Neural progenitor cell (in vitro differentiated cells): ENCODE measurements around the gene TNFAIP1. TPM values are rescaled to one million over a fixed set of nuclear protein-coding genes. Genes with fewer than 3 reads are reported as not detected.
A peak's percentile ranks its signal among the peaks of the same experiment; 100 is the strongest.

Experiments used
- DNase-seq: peaks from one replicate; pipeline ENCODE4 v3.0.0-alpha.2; 2016; ENCODE audit warnings: low spot score
- H2AFZ ChIP-seq: fragments of 200-600 bp; sonication (generic); replicated peaks from 2 replicates; pipeline ENCODE4 v1.6.1; 2016; ENCODE audit warnings: antibody characterized with exemption
- H3F3A ChIP-seq: fragments of 200-600 bp; sonication (generic); 2 replicates; pipeline ENCODE4 v1.6.1; 2016; ENCODE audit warnings: antibody characterized with exemption, low read depth
- H3K27ac ChIP-seq: fragments of 200-600 bp; sonication (generic); 2 replicates; pipeline ENCODE4 v1.5.1; 2016; ENCODE audit warnings: mild to moderate bottlenecking
- H3K27me3 ChIP-seq: fragments of 200-600 bp; sonication (generic); 2 replicates; pipeline ENCODE4 v1.6.1; 2016; ENCODE audit warnings: mild to moderate bottlenecking, moderate library complexity
- H3K36me3 ChIP-seq: fragments of 200-600 bp; sonication (generic); 2 replicates; pipeline ENCODE4 v1.5.1; 2016
- H3K4me1 ChIP-seq: fragments of 200-600 bp; sonication (generic); 2 replicates; pipeline ENCODE4 v1.6.1; 2016; ENCODE audit warnings: mixed run types
- H3K4me2 ChIP-seq: fragments of 200-600 bp; sonication (generic); 2 replicates; pipeline ENCODE4 v1.6.1; 2016
- H3K4me3 ChIP-seq: fragments of 200-600 bp; sonication (generic); 2 replicates; pipeline ENCODE4 v1.5.1; 2016
- H3K79me2 ChIP-seq: fragments of 200-600 bp; sonication (generic); 2 replicates; pipeline ENCODE4 v1.6.1; 2016; ENCODE audit warnings: low read depth
- H3K9ac ChIP-seq: fragments of 200-600 bp; sonication (generic); 2 replicates; pipeline ENCODE4 v1.6.1; 2016
- H3K9me3 ChIP-seq: fragments of 200-600 bp; sonication (generic); 2 replicates; pipeline ENCODE4 v1.5.1; 2016; ENCODE audit warnings: low read depth
- H4K20me1 ChIP-seq: fragments of 200-600 bp; sonication (generic); 2 replicates; pipeline ENCODE4 v1.6.1; 2016; ENCODE audit warnings: low read depth
- H3K27ac Mint-ChIP-seq: 3 replicates; pipeline ENCODE4 v1.8.0; 2021; ENCODE audit warnings: mixed read lengths
- H3K27me3 Mint-ChIP-seq: 2 replicates; pipeline ENCODE4 v1.8.0; 2022; ENCODE audit warnings: low read depth, mild to moderate bottlenecking, inconsistent platforms, moderate library complexity, mixed read lengths; ENCODE audit not compliant: insufficient read depth
- H3K36me3 Mint-ChIP-seq: 3 replicates; pipeline ENCODE4 v1.8.0; 2021; ENCODE audit warnings: mixed read lengths
- H3K4me1 Mint-ChIP-seq: 3 replicates; pipeline ENCODE4 v1.8.0; 2021; ENCODE audit warnings: mixed read lengths
- H3K4me3 Mint-ChIP-seq: 3 replicates; pipeline ENCODE4 v1.8.0; 2021; ENCODE audit warnings: mild to moderate bottlenecking, moderate library complexity, mixed read lengths
- H3K9me3 Mint-ChIP-seq: 3 replicates; pipeline ENCODE4 v1.8.0; 2020; ENCODE audit warnings: mixed read lengths
- EZH2 ChIP-seq: fragments of 200-600 bp; sonication (generic); IDR thresholded peaks from 2 replicates; pipeline ENCODE4 v1.6.1; 2017; ENCODE audit warnings: antibody characterized with exemption, mild to moderate bottlenecking, moderate library complexity
- EZH2phosphoT487 ChIP-seq: fragments of 200-600 bp; sonication (generic); IDR thresholded peaks from 2 replicates; pipeline ENCODE4 v1.6.1; 2017; ENCODE audit warnings: antibody characterized with exemption
- total RNA-seq: library from RNA; depleted of rRNA; stranded (reverse); fragments of >200 nt; gene quantifications from 2 replicates; pipeline ENCODE4 v1.2.3, GENCODE V29; 2015; ENCODE audit warnings: low replicate concordance
- TF ChIP-seq, protein P1 (sequence below): fragments of 200-600 bp; sonication (generic); IDR thresholded peaks from 2 replicates; pipeline ENCODE4 v1.5.1; 2017; ENCODE audit warnings: antibody characterized with exemption, mild to moderate bottlenecking

Gene TNFAIP1
- total RNA-seq, 1 donor from 2014 or later = 13.7 TPM

GRCh38 chr17:28344011-28344410, 8.4 kb downstream of the TNFAIP1 start:
- no peak overlapping the region for H3K27ac Mint-ChIP-seq
- Histone ChIP-seq H3K27me3 (no peaks in the 10 kb centered on the region), H3K27ac (no peak overlapping the region), H3K36me3 (no peaks in the 10 kb centered on the region), H3F3A (peaks cover 17% of the 10 kb centered on the region), H3K79me2 (peaks cover under 1% of the 10 kb centered on the region), H3K9me3 (no peaks in the 10 kb centered on the region), H3K9ac (no peak overlapping the region), H4K20me1 (peaks cover 19% of the 10 kb centered on the region), H3K4me2 (no peak overlapping the region), H2AFZ (no peak overlapping the region), H3K4me3 (no peak overlapping the region), H3K4me1 (peaks cover 4% of the 10 kb centered on the region)
- H3K36me3 Mint-ChIP-seq = peaks cover 9% of the 10 kb centered on the region
- no peaks in the 10 kb centered on the region for H3K9me3 Mint-ChIP-seq
- no peak overlapping the region for H3K4me3 Mint-ChIP-seq
- DNase-seq = no peak
- no peak for TF ChIP-seq EZH2
- TF ChIP-seq EZH2phosphoT487 = no peak
- H3K27me3 Mint-ChIP-seq = no peaks in the 10 kb centered on the region
- peaks cover 10% of the 10 kb centered on the region for H3K4me1 Mint-ChIP-seq

GRCh38 chr17:28344435-28344901, 8.9 kb downstream of the TNFAIP1 start:
- Histone ChIP-seq H3K27ac (no peak overlapping the region), H2AFZ (no peak overlapping the region), H3K9me3 (no peaks in the 10 kb centered on the region), H3K4me1 (peaks cover 4% of the 10 kb centered on the region), H3K79me2 (no peaks in the 10 kb centered on the region), H3K4me3 (no peak overlapping the region), H3K9ac (no peak overlapping the region), H3F3A (peaks cover 17% of the 10 kb centered on the region), H3K4me2 (no peak overlapping the region), H4K20me1 (peaks cover 19% of the 10 kb centered on the region), H3K27me3 (no peaks in the 10 kb centered on the region), H3K36me3 (no peaks in the 10 kb centered on the region)
- TF ChIP-seq EZH2phosphoT487 (no peak), EZH2 (no peak)
- TF ChIP-seq, protein P1, sequence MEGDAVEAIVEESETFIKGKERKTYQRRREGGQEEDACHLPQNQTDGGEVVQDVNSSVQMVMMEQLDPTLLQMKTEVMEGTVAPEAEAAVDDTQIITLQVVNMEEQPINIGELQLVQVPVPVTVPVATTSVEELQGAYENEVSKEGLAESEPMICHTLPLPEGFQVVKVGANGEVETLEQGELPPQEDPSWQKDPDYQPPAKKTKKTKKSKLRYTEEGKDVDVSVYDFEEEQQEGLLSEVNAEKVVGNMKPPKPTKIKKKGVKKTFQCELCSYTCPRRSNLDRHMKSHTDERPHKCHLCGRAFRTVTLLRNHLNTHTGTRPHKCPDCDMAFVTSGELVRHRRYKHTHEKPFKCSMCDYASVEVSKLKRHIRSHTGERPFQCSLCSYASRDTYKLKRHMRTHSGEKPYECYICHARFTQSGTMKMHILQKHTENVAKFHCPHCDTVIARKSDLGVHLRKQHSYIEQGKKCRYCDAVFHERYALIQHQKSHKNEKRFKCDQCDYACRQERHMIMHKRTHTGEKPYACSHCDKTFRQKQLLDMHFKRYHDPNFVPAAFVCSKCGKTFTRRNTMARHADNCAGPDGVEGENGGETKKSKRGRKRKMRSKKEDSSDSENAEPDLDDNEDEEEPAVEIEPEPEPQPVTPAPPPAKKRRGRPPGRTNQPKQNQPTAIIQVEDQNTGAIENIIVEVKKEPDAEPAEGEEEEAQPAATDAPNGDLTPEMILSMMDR = no peak
- Mint-ChIP-seq H3K36me3 (peaks cover 9% of the 10 kb centered on the region), H3K4me3 (no peak overlapping the region), H3K27ac (no peak overlapping the region), H3K9me3 (no peaks in the 10 kb centered on the region), H3K27me3 (no peaks in the 10 kb centered on the region), H3K4me1 (peaks cover 10% of the 10 kb centered on the region)
- DNase-seq = no peak

DNA sequence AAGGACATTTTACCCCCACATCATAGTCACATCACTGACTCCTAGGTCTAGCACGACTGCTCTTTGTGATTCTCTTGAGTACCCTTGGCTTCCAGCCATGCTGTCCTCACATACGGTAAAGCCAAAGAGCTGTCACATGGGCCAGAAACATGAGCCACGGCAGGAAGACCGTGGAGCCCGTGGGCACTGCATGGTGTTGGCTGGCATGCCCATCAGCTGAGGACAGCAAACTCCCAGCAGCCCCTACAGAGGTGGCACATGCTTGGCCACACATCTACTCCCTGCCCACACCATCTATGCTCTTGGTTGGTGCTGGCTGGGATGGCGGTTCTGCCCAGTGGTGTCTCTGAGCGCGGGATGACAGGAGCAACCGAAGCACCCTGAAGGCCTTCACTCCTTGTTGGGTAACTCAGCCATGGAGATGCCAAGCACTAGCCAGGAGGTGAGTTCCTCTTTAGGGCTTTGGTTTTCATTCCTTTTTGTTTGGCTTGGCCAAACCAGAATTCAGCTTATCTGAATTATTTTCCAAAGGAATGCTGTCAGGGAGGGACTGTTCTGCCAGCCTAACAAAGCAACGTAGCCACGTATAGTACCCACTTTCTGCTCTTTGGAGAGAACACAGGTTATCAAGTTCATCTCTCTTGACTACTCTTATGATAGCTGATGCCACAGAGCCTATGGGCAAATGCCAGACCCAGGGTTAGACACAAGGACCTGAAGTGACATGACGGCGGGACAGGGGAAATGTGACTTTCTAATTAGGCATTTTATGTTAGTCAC, 10.0 kb downstream of the TNFAIP1 start:
- peak overlapping the region; percentile 66 for H3K4me3 Mint-ChIP-seq
- TF ChIP-seq, protein P1 = no peak
- TF ChIP-seq EZH2phosphoT487 (no peak), EZH2 (no peak)
- no peak overlapping the region for H2AFZ ChIP-seq
- peaks cover 11% of the 10 kb centered on the region for H3K36me3 Mint-ChIP-seq
- no peak overlapping the region for H3K27ac Mint-ChIP-seq
- H4K20me1 ChIP-seq = peaks cover 19% of the 10 kb centered on the region
- H3K27me3 ChIP-seq = no peaks in the 10 kb centered on the region
- no peaks in the 10 kb centered on the region for H3K36me3 ChIP-seq
- H3K4me1 Mint-ChIP-seq = peaks cover 10% of the 10 kb centered on the region
- H3K27ac ChIP-seq = no peak overlapping the region
- no peak for DNase-seq
- H3K4me2 ChIP-seq = no peak overlapping the region
- peaks cover 17% of the 10 kb centered on the region for H3F3A ChIP-seq
- no peaks in the 10 kb centered on the region for H3K79me2 ChIP-seq
- H3K27me3 Mint-ChIP-seq = no peaks in the 10 kb centered on the region
- no peak overlapping the region for H3K9ac ChIP-seq
- H3K4me3 ChIP-seq = no peak overlapping the region
- H3K9me3 Mint-ChIP-seq = no peaks in the 10 kb centered on the region
- H3K4me1 ChIP-seq = peaks cover 4% of the 10 kb centered on the region
- no peaks in the 10 kb centered on the region for H3K9me3 ChIP-seq

DNA sequence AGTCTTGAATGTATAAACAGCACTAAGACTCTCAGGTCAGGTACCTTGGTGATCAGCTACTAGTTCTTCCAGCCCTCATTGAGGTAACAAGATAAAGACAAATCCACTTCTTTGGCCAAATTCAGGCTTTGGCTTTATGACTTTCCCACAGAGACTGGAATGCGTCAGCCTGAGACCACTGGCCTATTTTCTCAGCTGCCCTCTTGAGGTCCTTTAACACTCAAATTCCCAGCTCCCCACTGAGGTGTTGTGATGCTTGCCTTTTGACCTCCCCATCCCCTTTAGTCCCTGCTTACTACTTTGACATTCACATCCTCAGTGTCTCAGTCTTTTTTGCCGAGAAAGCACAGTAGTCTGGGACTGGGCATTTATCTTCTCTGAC, 10.6 kb downstream of the TNFAIP1 start:
- no peak overlapping the region for H3K4me2 ChIP-seq

More for the DNA sequence above, 10.6 kb downstream of the TNFAIP1 start:
- Mint-ChIP-seq H3K27ac (no peak overlapping the region), H3K9me3 (no peaks in the 10 kb centered on the region), H3K36me3 (peaks cover 14% of the 10 kb centered on the region), H3K27me3 (no peaks in the 10 kb centered on the region), H3K4me3 (no peak overlapping the region), H3K4me1 (peaks cover 10% of the 10 kb centered on the region)
- Histone ChIP-seq H3K4me1 (peaks cover 4% of the 10 kb centered on the region), H3K36me3 (no peaks in the 10 kb centered on the region), H3K4me3 (no peak overlapping the region), H3F3A (peaks cover 17% of the 10 kb centered on the region), H3K9me3 (no peaks in the 10 kb centered on the region), H3K27me3 (no peaks in the 10 kb centered on the region), H2AFZ (no peak overlapping the region), H3K79me2 (no peaks in the 10 kb centered on the region), H4K20me1 (peaks cover 19% of the 10 kb centered on the region), H3K27ac (no peak overlapping the region), H3K9ac (no peak overlapping the region)
- TF ChIP-seq EZH2 (no peak), EZH2phosphoT487 (no peak)
- TF ChIP-seq, protein P1 = no peak
- DNase-seq = peak; percentile 26
